BLaER1 treated with 17β-estradiol and CSF1 and Interleukin-3, amounts not matched to agents 10 nM and 100 nM (cell line): ENCODE results near the gene DUSP9.

Experiments used
- H3K27ac ChIP-seq, 11 experiments: shearing (Covaris generic); formaldehyde crosslinking; 2 replicates each; pipeline ENCODE4 v1.8.1; 2022
- H3K27me3 ChIP-seq, 11 experiments: shearing (Covaris generic); formaldehyde crosslinking; 2 replicates each; pipeline ENCODE4 v1.8.1; 2022
- H3K36me3 ChIP-seq, 11 experiments: shearing (Covaris generic); formaldehyde crosslinking; 2 replicates each; pipeline ENCODE4 v1.8.1; 2022
- H3K4me1 ChIP-seq, 10 experiments: shearing (Covaris generic); formaldehyde crosslinking; 2 replicates each; pipeline ENCODE4 v1.8.1; 2022
- H3K4me2 ChIP-seq, 11 experiments: shearing (Covaris generic); formaldehyde crosslinking; 2 replicates each; pipeline ENCODE4 v1.8.1; 2022
- H3K4me3 ChIP-seq, 10 experiments: shearing (Covaris generic); formaldehyde crosslinking; 2 replicates each; pipeline ENCODE4 v1.8.1; 2022
- H3K9ac ChIP-seq, 11 experiments: shearing (Covaris generic); formaldehyde crosslinking; 2 replicates each; pipeline ENCODE4 v1.8.1; 2022
- H3K9me3 ChIP-seq, 11 experiments: shearing (Covaris generic); formaldehyde crosslinking; replicated peaks in 1 of 11; 2 replicates each; pipeline ENCODE4 v1.8.1; 2022
- H4K20me1 ChIP-seq, 11 experiments: shearing (Covaris generic); formaldehyde crosslinking; 2 replicates each; pipeline ENCODE4 v1.8.1; 2022
- Cebpa-rat ChIP-seq, 11 experiments: shearing (Covaris generic); IDR thresholded peaks; 2 replicates each; pipeline ENCODE4 v1.8.1; 2022

The DUSP9 gene

GRCh38 chrX:153646620-153647373 lies at the start of gene DUSP9:
DUSP9 (plus strand) TSS chrX:153647203; CDS start chrX:153647954, 751 bp downstream.
- Histone ChIP-seq H3K9me3 (peaks cover 6 to 52% (median 34%) of the 10 kb centered on the region in 11 experiments; a peak in 14 of 22 replicates), H3K4me3 (peak within 1 kb of the TSS in 1 of 10 experiments; percentile 38; a peak in 3 of 20 replicates), H3K4me1 (peaks cover 2 to 21% (median 15%) of the 10 kb centered on the region in 10 experiments; a peak in 18 of 20 replicates), H3K27me3 (peaks cover 64 to 79% (median 67%) of the 10 kb centered on the region in 11 experiments), H3K27ac (no peak within 1 kb of the TSS), H3K4me2 (peak within 1 kb of the TSS; percentile 14 to 64 (median 39); a peak in 15 of 22 replicates), H3K36me3 (no peaks in the 10 kb centered on the region), H3K9ac (no peak within 1 kb of the TSS), H4K20me1 (peaks cover 0 to 25% (median 0%) of the 10 kb centered on the region in 11 experiments; a peak in 8 of 22 replicates)
- no peak for TF ChIP-seq Cebpa-rat (IDR thresholded peaks at IDR 0.05)

GRCh38 chrX:153598541-153599191 lies 48.3 kb upstream of the DUSP9 start, which contains the start of gene CCNQ:
CCNQ (minus strand) TSS chrX:153599139; CDS start chrX:153599073, 66 bp downstream.
- TF ChIP-seq Cebpa-rat (IDR thresholded peaks at IDR 0.05) = no peak
- peaks cover 0 to 19% (median 8%) of the 10 kb centered on the region in 11 experiments; a peak in 10 of 22 replicates for H3K9me3 ChIP-seq
- peak within 1 kb of the TSS; percentile 70 to 84 (median 76) for H3K4me3 ChIP-seq
- H3K36me3 ChIP-seq = peaks cover 17 to 24% (median 20%) of the 10 kb centered on the region in 11 experiments
- H3K27me3 ChIP-seq = peaks cover 35 to 87% (median 75%) of the 10 kb centered on the region in 11 experiments
- H3K4me1 ChIP-seq = peaks cover 30 to 50% (median 47%) of the 10 kb centered on the region in 10 experiments
- peak within 1 kb of the TSS; percentile 23 to 82 (median 73); a peak in 21 of 22 replicates for H3K27ac ChIP-seq
- peak within 1 kb of the TSS; percentile 69 to 86 (median 79) for H3K4me2 ChIP-seq
- H3K9ac ChIP-seq = peak within 1 kb of the TSS; percentile 76 to 88 (median 83)
- H4K20me1 ChIP-seq = peaks cover 18 to 60% (median 48%) of the 10 kb centered on the region in 11 experiments; a peak in 19 of 22 replicates

GRCh38 chrX:153599192-153600031 lies 47.6 kb upstream of the DUSP9 start:
- H3K4me1 ChIP-seq = peaks cover 37 to 56% (median 53%) of the 10 kb centered on the region in 10 experiments
- peaks cover 35 to 87% (median 75%) of the 10 kb centered on the region in 11 experiments for H3K27me3 ChIP-seq
- TF ChIP-seq Cebpa-rat (IDR thresholded peaks at IDR 0.05) = no peak
- peaks cover 0 to 19% (median 8%) of the 10 kb centered on the region in 11 experiments; a peak in 10 of 22 replicates for H3K9me3 ChIP-seq
- H3K4me2 ChIP-seq = peak overlapping the region; percentile 60 to 86 (median 79)
- peak overlapping the region; percentile 14 to 75 (median 67); a peak in 20 of 22 replicates for H3K27ac ChIP-seq
- H3K4me3 ChIP-seq = peak overlapping the region; percentile 66 to 79 (median 72)
- peak overlapping the region; percentile 74 to 83 (median 80) for H3K9ac ChIP-seq
- H4K20me1 ChIP-seq = peaks cover 18 to 53% (median 42%) of the 10 kb centered on the region in 11 experiments; a peak in 19 of 22 replicates
- peaks cover 10 to 17% (median 13%) of the 10 kb centered on the region in 11 experiments; a peak in 20 of 22 replicates for H3K36me3 ChIP-seq

- no peak for TF ChIP-seq Cebpa-rat (IDR thresholded peaks at IDR 0.05)
- Histone ChIP-seq H3K36me3 (peaks cover 4 to 11% (median 8%) of the 10 kb centered on the region in 11 experiments; a peak in 16 of 22 replicates), H3K4me3 (peak overlapping the region; percentile 66 to 78 (median 71)), H3K4me1 (peaks cover 43 to 61% (median 54%) of the 10 kb centered on the region in 10 experiments), H3K4me2 (peak overlapping the region; percentile 60 to 86 (median 79)), H3K9me3 (peaks cover 0 to 19% (median 8%) of the 10 kb centered on the region in 11 experiments; a peak in 10 of 22 replicates), H4K20me1 (peaks cover 18 to 47% (median 36%) of the 10 kb centered on the region in 11 experiments; a peak in 19 of 22 replicates), H3K9ac (peak overlapping the region; percentile 74 to 83 (median 80); a peak in 20 of 22 replicates), H3K27ac (peak overlapping the region in 3 of 11 experiments; percentile 62 to 75 (median 67); a peak in 3 of 22 replicates), H3K27me3 (peaks cover 41 to 87% (median 75%) of the 10 kb centered on the region in 11 experiments)
Measured at GRCh38 chrX:153600032-153600373, 47.0 kb upstream of the DUSP9 start.

- H3K9ac ChIP-seq = peak overlapping the region in 5 of 11 experiments; percentile 76 to 82 (median 80); a peak in 4 of 22 replicates
- H3K4me2 ChIP-seq = peak overlapping the region; percentile 60 to 86 (median 79); a peak in 21 of 22 replicates
- TF ChIP-seq Cebpa-rat (IDR thresholded peaks at IDR 0.05) = no peak
- H3K9me3 ChIP-seq = peaks cover 0 to 19% (median 8%) of the 10 kb centered on the region in 11 experiments; a peak in 10 of 22 replicates
- H3K4me3 ChIP-seq = peak overlapping the region in 4 of 10 experiments; percentile 67 to 72 (median 70); a peak in 5 of 20 replicates
- no peak overlapping the region for H3K27ac ChIP-seq
- H3K27me3 ChIP-seq = peaks cover 47 to 87% (median 75%) of the 10 kb centered on the region in 11 experiments
- peaks cover 12 to 38% (median 27%) of the 10 kb centered on the region in 11 experiments; a peak in 19 of 22 replicates for H4K20me1 ChIP-seq
- H3K4me1 ChIP-seq = peaks cover 40 to 54% (median 45%) of the 10 kb centered on the region in 10 experiments
- H3K36me3 ChIP-seq = peaks cover 0 to 2% (median 0%) of the 10 kb centered on the region in 11 experiments; a peak in 4 of 22 replicates
Measured at GRCh38 chrX:153600921-153601320, 46.1 kb upstream of the DUSP9 start.

- H3K27me3 ChIP-seq = peaks cover 53 to 87% (median 75%) of the 10 kb centered on the region in 11 experiments
- H3K9ac ChIP-seq = no peak overlapping the region
- H3K4me3 ChIP-seq = no peak overlapping the region
- H3K4me2 ChIP-seq = no peak overlapping the region; a peak in 1 of 22 replicates
- peaks cover 5 to 31% (median 20%) of the 10 kb centered on the region in 11 experiments; a peak in 19 of 22 replicates for H4K20me1 ChIP-seq
- H3K27ac ChIP-seq = no peak overlapping the region
- H3K36me3 ChIP-seq = no peaks in the 10 kb centered on the region
- H3K4me1 ChIP-seq = peaks cover 33 to 47% (median 38%) of the 10 kb centered on the region in 10 experiments
- peaks cover 0 to 16% (median 8%) of the 10 kb centered on the region in 11 experiments; a peak in 10 of 22 replicates for H3K9me3 ChIP-seq
- no peak for TF ChIP-seq Cebpa-rat (IDR thresholded peaks at IDR 0.05)
Measured at GRCh38 chrX:153601511-153602110, 45.4 kb upstream of the DUSP9 start.

- no peak for TF ChIP-seq Cebpa-rat (IDR thresholded peaks at IDR 0.05)
- Histone ChIP-seq H3K9me3 (peaks cover 0 to 12% (median 6%) of the 10 kb centered on the region in 11 experiments; a peak in 10 of 22 replicates), H3K4me3 (no peak overlapping the region), H3K4me1 (peaks cover 23 to 37% (median 29%) of the 10 kb centered on the region in 10 experiments), H3K27me3 (peaks cover 63 to 87% (median 77%) of the 10 kb centered on the region in 11 experiments), H3K27ac (no peak overlapping the region), H3K36me3 (no peaks in the 10 kb centered on the region), H4K20me1 (peaks cover 0 to 21% (median 10%) of the 10 kb centered on the region in 11 experiments; a peak in 17 of 22 replicates), H3K4me2 (no peak overlapping the region), H3K9ac (no peak overlapping the region)
Measured at GRCh38 chrX:153602601-153603000, 44.4 kb upstream of the DUSP9 start.
